OCI-LY3 (cell line): Measurements from ENCODE around the gene KIF15.

Experiments used
- H2AFZ ChIP-seq: fragments of 200-600, 300-600 bp; shearing (Covaris generic); 2 replicates; pipeline ENCODE4 v1.6.0; 2014; ENCODE audit warnings: antibody characterized with exemption, low read depth, low read length
- H3K27ac ChIP-seq: fragments of 200-600, 300-600 bp; sonication (generic); 2 replicates; pipeline ENCODE4 v1.5.1; 2014; ENCODE audit warnings: mild to moderate bottlenecking, low read length, moderate library complexity, mixed read lengths
- H3K27me3 ChIP-seq: fragments of 200-600, 300-600 bp; sonication (generic); 2 replicates; pipeline ENCODE4 v1.6.1; 2014; ENCODE audit warnings: low read depth, low read length, mixed read lengths
- H3K36me3 ChIP-seq: fragments of 200-600, 300-600 bp; sonication (generic); replicated peaks from 2 replicates; pipeline ENCODE3; 2014; ENCODE audit warnings: low read depth, low read length, mixed read lengths
- H3K4me1 ChIP-seq: fragments of 300-600, 200-600 bp; sonication (generic); 2 replicates; pipeline ENCODE4 v1.6.1; 2014; ENCODE audit warnings: low read length, mixed read lengths
- H3K4me2 ChIP-seq: fragments of 200-600, 300-600 bp; sonication (generic); 2 replicates; pipeline ENCODE4 v1.6.1; 2014; ENCODE audit warnings: low read length, mixed read lengths
- H3K4me3 ChIP-seq: fragments of 300-600, 200-600 bp; sonication (generic); 2 replicates; pipeline ENCODE4 v1.5.1; 2014; ENCODE audit warnings: antibody characterized with exemption, mild to moderate bottlenecking, low read length, moderate library complexity
- H3K79me2 ChIP-seq: fragments of 300-600, 200-600 bp; shearing (Covaris generic); 2 replicates; pipeline ENCODE4 v1.6.1; 2014; ENCODE audit warnings: mild to moderate bottlenecking, low read length, mixed read lengths
- H3K9ac ChIP-seq: fragments of 300-600, 200-600 bp; shearing (Covaris generic); 2 replicates; pipeline ENCODE4 v1.6.0; 2014; ENCODE audit warnings: mild to moderate bottlenecking, low read length, moderate library complexity
- H3K9me3 ChIP-seq: fragments of 200-600, 300-600 bp; shearing (Covaris generic); 2 replicates; pipeline ENCODE4 v1.6.1; 2014; ENCODE audit warnings: low read length, mixed read lengths; ENCODE audit not compliant: insufficient read depth
- H4K20me1 ChIP-seq: fragments of 200-600, 300-600 bp; sonication (generic); 2 replicates; pipeline ENCODE4 v1.6.1; 2016; ENCODE audit warnings: low read length, mixed read lengths; ENCODE audit not compliant: insufficient read depth
- EZH2phosphoT487 ChIP-seq: fragments of 200-600 bp; shearing (Covaris generic); IDR thresholded peaks from 2 replicates; pipeline ENCODE4 v1.6.1; 2018; ENCODE audit warnings: antibody characterized with exemption, mixed run types, low read depth
- TF ChIP-seq, protein P1 (sequence below): fragments of 200-600, 300-600 bp; sonication (generic); IDR thresholded peaks from 2 replicates; pipeline ENCODE4 v1.5.1; 2014; ENCODE audit warnings: antibody characterized with exemption, low read length, low read depth

Gene KIF15

DNA sequence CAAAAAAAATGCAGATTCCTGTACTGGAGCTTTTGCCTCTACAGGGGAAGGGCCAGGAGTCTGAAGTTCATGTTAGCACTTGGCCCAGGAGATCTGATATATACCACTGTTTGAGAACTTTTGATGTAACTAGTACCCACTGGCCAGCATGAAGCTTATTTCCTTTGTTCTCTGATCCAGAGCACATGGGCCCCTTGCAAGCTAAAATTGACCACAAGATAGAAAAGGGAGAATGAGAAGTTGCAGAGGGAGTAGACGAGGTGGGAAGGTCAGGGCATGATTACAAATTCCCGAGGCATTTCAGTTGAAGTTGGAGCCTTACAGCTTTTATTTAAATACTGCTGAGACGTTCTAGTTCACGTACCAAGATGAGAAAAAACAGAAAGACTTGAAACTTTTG lies 141.0 kb downstream of the KIF15 start:
- TF ChIP-seq EZH2phosphoT487, result no peak
- TF ChIP-seq, protein P1, sequence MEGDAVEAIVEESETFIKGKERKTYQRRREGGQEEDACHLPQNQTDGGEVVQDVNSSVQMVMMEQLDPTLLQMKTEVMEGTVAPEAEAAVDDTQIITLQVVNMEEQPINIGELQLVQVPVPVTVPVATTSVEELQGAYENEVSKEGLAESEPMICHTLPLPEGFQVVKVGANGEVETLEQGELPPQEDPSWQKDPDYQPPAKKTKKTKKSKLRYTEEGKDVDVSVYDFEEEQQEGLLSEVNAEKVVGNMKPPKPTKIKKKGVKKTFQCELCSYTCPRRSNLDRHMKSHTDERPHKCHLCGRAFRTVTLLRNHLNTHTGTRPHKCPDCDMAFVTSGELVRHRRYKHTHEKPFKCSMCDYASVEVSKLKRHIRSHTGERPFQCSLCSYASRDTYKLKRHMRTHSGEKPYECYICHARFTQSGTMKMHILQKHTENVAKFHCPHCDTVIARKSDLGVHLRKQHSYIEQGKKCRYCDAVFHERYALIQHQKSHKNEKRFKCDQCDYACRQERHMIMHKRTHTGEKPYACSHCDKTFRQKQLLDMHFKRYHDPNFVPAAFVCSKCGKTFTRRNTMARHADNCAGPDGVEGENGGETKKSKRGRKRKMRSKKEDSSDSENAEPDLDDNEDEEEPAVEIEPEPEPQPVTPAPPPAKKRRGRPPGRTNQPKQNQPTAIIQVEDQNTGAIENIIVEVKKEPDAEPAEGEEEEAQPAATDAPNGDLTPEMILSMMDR, result no peak

More for the DNA sequence above, 141.0 kb downstream of the KIF15 start:
- H3K9me3 ChIP-seq, result no peaks in the 10 kb centered on the region
- no peak overlapping the region for H3K9ac ChIP-seq
- H3K27ac ChIP-seq, result no peak overlapping the region
- H3K27me3 ChIP-seq, result peaks cover 8% of the 10 kb centered on the region; the same call in 1 of the 2 replicates
- no peak overlapping the region for H3K4me3 ChIP-seq
- H3K36me3 ChIP-seq, result no peaks in the 10 kb centered on the region
- H3K79me2 ChIP-seq, result no peaks in the 10 kb centered on the region
- peaks cover 4% of the 10 kb centered on the region; the same call in 1 of the 2 replicates for H3K4me1 ChIP-seq
- no peaks in the 10 kb centered on the region for H4K20me1 ChIP-seq
- H2AFZ ChIP-seq, result no peak overlapping the region
- H3K4me2 ChIP-seq, result no peak overlapping the region
